B cell (primary cell): ENCODE results near the gene OR2W1. TPM values are rescaled to one million over a fixed set of nuclear protein-coding genes. Genes with fewer than 3 reads are reported as not detected.

Source experiments
- ATAC-seq: fragments of 200-7000 bp; cut with Tn5 transposase; one replicate; pipeline ENCODE4 v1.10.0; 2021; ENCODE audit warnings: low read depth, mild to moderate bottlenecking, moderate number of reproducible peaks, moderate library complexity
- CTCF ChIA-PET: fragments of 350-600 bp; sonication (Branson Sonifier 250); formaldehyde crosslinking; loops from one replicate; lab custom pipeline; 2021; ENCODE audit warnings: antibody characterized with exemption, inconsistent platforms; lab: Charles Lee
- POLR2A ChIA-PET: fragments of 350-600 bp; sonication (Branson Sonifier 250); formaldehyde crosslinking; loops from one replicate; lab custom pipeline; 2021; ENCODE audit warnings: antibody characterized with exemption; lab: Charles Lee
- DNase-seq: peaks from one replicate; pipeline ENCODE4 v3.0.0; 2013
- H2AFZ ChIP-seq: 2 replicates; pipeline ENCODE4 v1.6.1; 2012; ENCODE audit warnings: mild to moderate bottlenecking, low read depth, low read length; ENCODE audit not compliant: insufficient read depth, poor library complexity, severe bottlenecking
- H3K27ac ChIP-seq, 2 donors: 1 replicate in 1 of 2; 2 replicates in 1 of 2; pipeline ENCODE4 v1.5.1; 2012 to 2013; ENCODE audit warnings: low read length in 2 of 2, mild to moderate bottlenecking in 2 of 2, moderate library complexity in 1 of 2
- H3K27me3 ChIP-seq, 4 experiments: fragments of 200-600 bp in 1 of 4; sonication (generic) in 1 of 4; replicated peaks in 1 of 4; 1 replicate in 2 of 4; 2 replicates in 2 of 4; pipeline versions ENCODE4 v1.6.1 to v1.7.0; 2013 to 2016; ENCODE audit warnings: low read length in 3 of 4, mild to moderate bottlenecking in 2 of 4, mixed read lengths in 1 of 4, moderate library complexity in 1 of 4; ENCODE audit not compliant: insufficient read depth in 4 of 4, control insufficient read depth in 3 of 4; ENCODE audit errors: control extremely low read depth in 1 of 4
- H3K36me3 ChIP-seq, 2 experiments: replicated peaks in 1 of 2; 1 replicate in 1 of 2; 2 replicates in 1 of 2; pipeline versions ENCODE4 v1.6.1 to v1.7.1; 2013; ENCODE audit warnings: low read length in 1 of 2; ENCODE audit not compliant: insufficient read depth in 2 of 2, control insufficient read depth in 1 of 2; ENCODE audit errors: control extremely low read depth in 1 of 2, extremely low read depth in 1 of 2
- H3K4me1 ChIP-seq, 2 donors: fragments of 200-600 bp in 1 of 2; sonication (generic) in 1 of 2; 1 replicate in 1 of 2; 2 replicates in 1 of 2; pipeline versions ENCODE4 v1.5.1 to v1.6.1; 2013 to 2017; ENCODE audit warnings: low read length in 2 of 2; ENCODE audit not compliant: control insufficient read depth in 2 of 2, insufficient read depth in 2 of 2
- H3K4me2 ChIP-seq: replicated peaks from 2 replicates; pipeline ENCODE3; 2012; ENCODE audit warnings: mild to moderate bottlenecking, low read depth, low read length; ENCODE audit not compliant: poor library complexity, severe bottlenecking
- H3K4me3 ChIP-seq, 5 experiments: fragments of 200-600 bp in 1 of 5; sonication (generic) in 1 of 5; 1 replicate in 3 of 5; 2 replicates in 2 of 5; pipeline versions ENCODE4 v1.5.1 to v1.7.0; 2011 to 2016; ENCODE audit warnings: low read length in 4 of 5, mild to moderate bottlenecking in 4 of 5, low read depth in 2 of 5, control low read depth in 1 of 5, moderate library complexity in 1 of 5; ENCODE audit not compliant: insufficient read depth in 1 of 5; ENCODE audit errors: control extremely low read depth in 1 of 5, extremely low read depth in 1 of 5
- H3K79me2 ChIP-seq: fragments of 200-600 bp; sonication (generic); one replicate; pipeline ENCODE4 v1.6.0; 2016; ENCODE audit warnings: low read length; ENCODE audit not compliant: control insufficient read depth, insufficient read depth
- H3K9ac ChIP-seq: fragments of 200-600 bp; sonication (generic); 2 replicates; pipeline ENCODE4 v1.6.1; 2017; ENCODE audit warnings: mild to moderate bottlenecking, low read length, moderate library complexity
- H3K9me3 ChIP-seq, 3 donors: one replicate each; pipeline versions ENCODE4 v1.6.1 to v1.7.1; 2013; ENCODE audit warnings: low read length in 2 of 3; ENCODE audit not compliant: control insufficient read depth in 2 of 3, insufficient read depth in 1 of 3; ENCODE audit errors: control extremely low read depth in 1 of 3
- H4K20me1 ChIP-seq: 2 replicates; pipeline ENCODE4 v1.6.0; 2012; ENCODE audit warnings: mild to moderate bottlenecking, low read length; ENCODE audit not compliant: insufficient read depth, control insufficient read depth, poor library complexity, severe bottlenecking
- H3K27ac Mint-ChIP-seq: one replicate; pipeline ENCODE4 v1.8.0; 2021; ENCODE audit warnings: mixed read lengths
- H3K27me3 Mint-ChIP-seq: one replicate; pipeline ENCODE4 v1.8.0; 2021; ENCODE audit warnings: mixed read lengths
- H3K4me1 Mint-ChIP-seq: one replicate; pipeline ENCODE4 v1.8.0; 2021; ENCODE audit warnings: mixed read lengths
- H3K4me3 Mint-ChIP-seq: one replicate; pipeline ENCODE4 v1.8.0; 2021; ENCODE audit warnings: mixed read lengths
- H3K9me3 Mint-ChIP-seq: one replicate; pipeline ENCODE4 v1.8.0; 2022; ENCODE audit warnings: mixed read lengths; ENCODE audit not compliant: insufficient read depth
- CTCF ChIP-seq: fragments of 200-600 bp; IDR thresholded peaks from one replicate; pipeline ENCODE4 v1.8.0; 2022; ENCODE audit warnings: antibody characterized with exemption, mild to moderate bottlenecking
- EZH2 ChIP-seq: IDR thresholded peaks from 2 replicates; pipeline ENCODE4 v1.6.1; 2012; ENCODE audit warnings: borderline replicate concordance, low read depth, mild to moderate bottlenecking, moderate library complexity, low read length; ENCODE audit not compliant: insufficient read depth, poor library complexity, severe bottlenecking
- WGBS: methylation state at CpG from one replicate; pipeline ENCODE4 v1.1.5; 2013; ENCODE audit warnings: missing lambda C conversion rate; ENCODE audit not compliant: insufficient coverage; 5-methylcytosine and 5-hydroxymethylcytosine counted together
- intact Hi-C: fragments of 100-400 bp; cut with micrococcal nuclease; formaldehyde crosslinking; loops from one replicate; pipeline ENCODE4 v1.10.0; 2022
- polyA minus RNA-seq: library from RNA; depleted of rRNA, polyadenylated mRNA; stranded (reverse); fragments of >200 nt; gene quantifications from 2 replicates; pipeline ENCODE4 v1.2.3, GENCODE V29; 2012
- polyA plus RNA-seq: library from polyadenylated mRNA; depleted of rRNA; stranded (reverse); fragments of >200 nt; gene quantifications from 2 replicates; pipeline ENCODE4 v1.2.3, GENCODE V29; 2012
- total RNA-seq, 2 donors: library from RNA; stranded (reverse); fragments of 120-200 nt in 1 of 2; gene quantifications; 1 replicate in 1 of 2; 2 replicates in 1 of 2; pipeline versions ENCODE4 v1.2.3 to v1.2.4, GENCODE V29; 2013 to 2022

OR2W1 gene
- not detected in 2 replicates for total RNA-seq
- not detected for total RNA-seq (2013)
- not detected in 2 replicates for polyA plus RNA-seq
- polyA minus RNA-seq, result not detected in 2 replicates

GRCh38 chr6:29045075-29045474 is at the start of gene OR2W1:
OR2W1 (minus strand) TSS chr6:29045175; CDS start chr6:29045175, 0 bp downstream.
- ChIA-PET CTCF (no interaction called here), POLR2A (interaction anchor here (0.6 kb wide), 1 partner anchor 170 kb away, joined by 7 read pairs; no protein-coding TSS in a partner anchor)
- DNase-seq, result no peak
- intact Hi-C loops, result no loop called here
- no peak within 1 kb of the TSS for H3K27ac ChIP-seq
- peaks cover 42% of the 10 kb centered on the region for H3K27me3 Mint-ChIP-seq
- 86% methylated on average over 1 of the region's 1 CpG for WGBS
- peaks cover 0 to 22% (median 2%) of the 10 kb centered on the region in 4 experiments for H3K27me3 ChIP-seq
- H3K27ac Mint-ChIP-seq, result no peak within 1 kb of the TSS
- no peak within 1 kb of the TSS for H3K9ac ChIP-seq
- ATAC-seq, result no peak
- H2AFZ ChIP-seq, result no peak within 1 kb of the TSS
- TF ChIP-seq EZH2, result no peak
- H3K4me1 ChIP-seq, result no peaks in the 10 kb centered on the region
- no peaks in the 10 kb centered on the region for H3K36me3 ChIP-seq
- H3K4me2 ChIP-seq, result no peak within 1 kb of the TSS
- no peaks in the 10 kb centered on the region for H3K4me1 Mint-ChIP-seq
- H3K4me3 ChIP-seq, result no peak within 1 kb of the TSS
- H4K20me1 ChIP-seq, result no peaks in the 10 kb centered on the region
- no peaks in the 10 kb centered on the region for H3K79me2 ChIP-seq
- H3K4me3 Mint-ChIP-seq, result no peak within 1 kb of the TSS
- peaks cover 0 to 2% (median 0%) of the 10 kb centered on the region in 3 donors for H3K9me3 ChIP-seq
- H3K9me3 Mint-ChIP-seq, result peaks cover 2% of the 10 kb centered on the region

- CTCF ChIA-PET, result no interaction called here
Measured at GRCh38 chr6:29092957-29093356, 48.0 kb upstream of the OR2W1 start.

More at GRCh38 chr6:29092957-29093356, 48.0 kb upstream of the OR2W1 start:
- Mint-ChIP-seq H3K27me3 (peaks cover 14% of the 10 kb centered on the region), H3K9me3 (no peaks in the 10 kb centered on the region), H3K4me3 (no peak overlapping the region), H3K4me1 (no peaks in the 10 kb centered on the region), H3K27ac (no peak overlapping the region)
- no peak overlapping the region for H2AFZ ChIP-seq
- H3K79me2 ChIP-seq, result no peaks in the 10 kb centered on the region
- H3K36me3 ChIP-seq, result no peaks in the 10 kb centered on the region
- H3K4me2 ChIP-seq, result no peak overlapping the region
- no peaks in the 10 kb centered on the region for H4K20me1 ChIP-seq
- WGBS, result no CpG with 5 or more reads among the region's 3 CpGs
- ATAC-seq (no peak), DNase-seq (no peak)
- H3K4me3 ChIP-seq, result no peak overlapping the region
- H3K9ac ChIP-seq, result no peak overlapping the region
- peaks cover 0 to 11% (median 0%) of the 10 kb centered on the region in 4 experiments for H3K27me3 ChIP-seq
- POLR2A ChIA-PET, result no interaction called here
- H3K9me3 ChIP-seq, result no peaks in the 10 kb centered on the region
- TF ChIP-seq EZH2 (no peak), CTCF (no peak)
- intact Hi-C loops, result no loop called here
- no peak overlapping the region for H3K27ac ChIP-seq
- H3K4me1 ChIP-seq, result no peaks in the 10 kb centered on the region
